OCI-LY7 (cell line): ENCODE measurements around the gene CDON. TPM values are rescaled to one million over a fixed set of nuclear protein-coding genes. Genes with fewer than 3 reads are reported as not detected.

ENCODE experiments used
- BruUV-seq: library from RNA; stranded (reverse); fragments of 400-500 nt; replicated peaks from 2 replicates; lab custom pipeline; 2021; lab: Mats Ljungman, UMichigan
- CTCF ChIA-PET: fragments of 300-600 bp; sonication (Branson Sonifier 250); formaldehyde crosslinking; loops from one replicate; lab custom pipeline; 2022; ENCODE audit warnings: antibody characterized with exemption; ENCODE audit not compliant: unreplicated experiment; lab: Charles Lee
- POLR2A ChIA-PET: fragments of 300-600 bp; sonication (Branson Sonifier 250); formaldehyde crosslinking; loops from one replicate; lab custom pipeline; 2022; ENCODE audit warnings: antibody characterized with exemption; lab: Charles Lee
- DNase-seq: peaks from one replicate; pipeline ENCODE4 v3.0.0-alpha.2; 2015; ENCODE audit warnings: low spot score
- H2AFZ ChIP-seq: fragments of 200-600 bp; sonication (generic), shearing (Covaris generic); 2 replicates; pipeline ENCODE4 v1.6.1; 2014; ENCODE audit warnings: mild to moderate bottlenecking, antibody characterized with exemption, low read length, moderate library complexity
- H3K27ac ChIP-seq: fragments of 200-600 bp; sonication (generic); 2 replicates; pipeline ENCODE4 v1.5.1; 2014; ENCODE audit warnings: mixed run types, low read depth, mild to moderate bottlenecking, moderate library complexity, low read length, inconsistent platforms; ENCODE audit not compliant: poor library complexity, severe bottlenecking
- H3K36me3 ChIP-seq: fragments of 200-600 bp; sonication (generic); 2 replicates; pipeline ENCODE4 v1.6.1; 2014; ENCODE audit warnings: mild to moderate bottlenecking, antibody characterized with exemption, low read length, moderate library complexity, mixed read lengths; ENCODE audit not compliant: insufficient read depth
- H3K4me1 ChIP-seq: fragments of 200-600 bp; sonication (generic); 2 replicates; pipeline ENCODE4 v1.5.1; 2014; ENCODE audit warnings: mild to moderate bottlenecking, low read length; ENCODE audit not compliant: insufficient read depth, poor library complexity, severe bottlenecking
- H3K4me2 ChIP-seq: fragments of 200-600 bp; sonication (generic); 2 replicates; pipeline ENCODE4 v1.6.1; 2014; ENCODE audit warnings: mild to moderate bottlenecking, low read length
- H3K4me3 ChIP-seq: fragments of 200-600 bp; sonication (generic); 2 replicates; pipeline ENCODE4 v1.5.1; 2014; ENCODE audit warnings: mild to moderate bottlenecking, low read depth, low read length; ENCODE audit not compliant: poor library complexity, severe bottlenecking
- H3K79me2 ChIP-seq: fragments of 200-600 bp; sonication (generic); 2 replicates; pipeline ENCODE4 v1.6.1; 2016; ENCODE audit warnings: low read depth, mild to moderate bottlenecking, low read length, moderate library complexity, mixed read lengths; ENCODE audit not compliant: insufficient read depth
- H3K9me2 ChIP-seq: fragments of 200-600 bp; sonication (generic); 2 replicates; pipeline ENCODE4 v1.6.1; 2016; ENCODE audit warnings: mild to moderate bottlenecking, low read length, mixed read lengths; ENCODE audit not compliant: insufficient read depth
- H3K9me3 ChIP-seq: fragments of 200-600 bp; sonication (generic); 2 replicates; pipeline ENCODE4 v1.6.1; 2014; ENCODE audit warnings: mild to moderate bottlenecking, mixed run types, low read length, mixed read lengths
- H4K20me1 ChIP-seq: fragments of 200-600 bp; sonication (generic); 2 replicates; pipeline ENCODE4 v1.6.1; 2014; ENCODE audit warnings: mild to moderate bottlenecking, antibody characterized with exemption, low read length, moderate library complexity, mixed read lengths; ENCODE audit not compliant: insufficient read depth
- EZH2phosphoT487 ChIP-seq: fragments of 200-600 bp; sonication (generic); IDR thresholded peaks from 2 replicates; pipeline ENCODE4 v1.6.1; 2018; ENCODE audit warnings: low read depth, borderline replicate concordance, mild to moderate bottlenecking, mixed run types, antibody characterized with exemption, low read length, moderate library complexity, mixed read lengths
- intact Hi-C: fragments of 100-400 bp; cut with micrococcal nuclease; formaldehyde crosslinking; loops from one replicate; pipeline ENCODE4 v1.10.0; 2022; ENCODE audit not compliant: unreplicated experiment
- total RNA-seq, 2 experiments: library from RNA; depleted of rRNA in 1 of 2; stranded (reverse); fragments of >200 nt in 1 of 2; shearing (Covaris generic) in 1 of 2; gene quantifications; 2 replicates each; pipeline ENCODE4 v1.2.3, GENCODE V29; 2014 to 2022
- TF ChIP-seq, protein P1 (sequence below): fragments of 200-600 bp; sonication (generic); conservative IDR thresholded peaks from 2 replicates; pipeline ENCODE4 v1.5.1; 2014; ENCODE audit warnings: mild to moderate bottlenecking, antibody characterized with exemption, low read length, moderate library complexity, mixed read lengths

CDON gene
- total RNA-seq, 2 experiments from 2014 or later = 1.5 to 2.5 TPM

- ChIA-PET POLR2A (no interaction called here), CTCF (no interaction called here)
- Histone ChIP-seq H3K36me3 (no peaks in the 10 kb centered on the region), H3K27ac (no peak overlapping the region), H3K9me2 (no peaks in the 10 kb centered on the region), H3K4me3 (no peak overlapping the region), H3K4me2 (no peak overlapping the region), H3K79me2 (no peaks in the 10 kb centered on the region), H2AFZ (no peak overlapping the region), H3K9me3 (no peaks in the 10 kb centered on the region), H4K20me1 (no peaks in the 10 kb centered on the region), H3K4me1 (no peaks in the 10 kb centered on the region)
- BruUV-seq = no TSS peak
- DNase-seq = no peak
- intact Hi-C loops = no loop called here
- TF ChIP-seq EZH2phosphoT487 = no peak
- TF ChIP-seq, protein P1, sequence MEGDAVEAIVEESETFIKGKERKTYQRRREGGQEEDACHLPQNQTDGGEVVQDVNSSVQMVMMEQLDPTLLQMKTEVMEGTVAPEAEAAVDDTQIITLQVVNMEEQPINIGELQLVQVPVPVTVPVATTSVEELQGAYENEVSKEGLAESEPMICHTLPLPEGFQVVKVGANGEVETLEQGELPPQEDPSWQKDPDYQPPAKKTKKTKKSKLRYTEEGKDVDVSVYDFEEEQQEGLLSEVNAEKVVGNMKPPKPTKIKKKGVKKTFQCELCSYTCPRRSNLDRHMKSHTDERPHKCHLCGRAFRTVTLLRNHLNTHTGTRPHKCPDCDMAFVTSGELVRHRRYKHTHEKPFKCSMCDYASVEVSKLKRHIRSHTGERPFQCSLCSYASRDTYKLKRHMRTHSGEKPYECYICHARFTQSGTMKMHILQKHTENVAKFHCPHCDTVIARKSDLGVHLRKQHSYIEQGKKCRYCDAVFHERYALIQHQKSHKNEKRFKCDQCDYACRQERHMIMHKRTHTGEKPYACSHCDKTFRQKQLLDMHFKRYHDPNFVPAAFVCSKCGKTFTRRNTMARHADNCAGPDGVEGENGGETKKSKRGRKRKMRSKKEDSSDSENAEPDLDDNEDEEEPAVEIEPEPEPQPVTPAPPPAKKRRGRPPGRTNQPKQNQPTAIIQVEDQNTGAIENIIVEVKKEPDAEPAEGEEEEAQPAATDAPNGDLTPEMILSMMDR = no peak
Measured at GRCh38 chr11:126082251-126083109, 19.8 kb upstream of the CDON start.

DNA sequence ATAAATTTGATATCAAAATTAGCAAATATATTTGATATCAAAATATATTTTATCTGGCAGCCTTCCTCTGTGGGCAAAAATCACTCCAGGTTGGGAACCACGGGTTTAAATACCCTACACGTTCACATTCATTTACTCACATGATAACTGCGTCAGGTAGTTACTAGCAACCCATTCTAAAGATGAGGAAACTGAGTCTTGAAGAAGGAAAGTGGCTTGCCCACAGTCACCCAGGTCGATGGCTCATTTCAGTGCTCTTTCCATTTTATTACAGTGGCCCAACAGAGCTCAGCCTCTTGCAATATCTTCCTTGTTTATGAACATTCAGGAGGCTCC lies 19.2 kb upstream of the CDON start:
- H3K4me3 ChIP-seq = no peak overlapping the region
- no peak overlapping the region for H2AFZ ChIP-seq
- H3K9me2 ChIP-seq = no peaks in the 10 kb centered on the region
- H3K4me2 ChIP-seq = no peak overlapping the region
- no peak for DNase-seq
- H4K20me1 ChIP-seq = no peaks in the 10 kb centered on the region
- H3K27ac ChIP-seq = no peak overlapping the region
- H3K79me2 ChIP-seq = no peaks in the 10 kb centered on the region
- no peaks in the 10 kb centered on the region for H3K36me3 ChIP-seq
- no peaks in the 10 kb centered on the region for H3K4me1 ChIP-seq
- ChIA-PET CTCF (no interaction called here), POLR2A (no interaction called here)
- H3K9me3 ChIP-seq = no peaks in the 10 kb centered on the region
- BruUV-seq = no TSS peak
- TF ChIP-seq, protein P1 = no peak
- no peak for TF ChIP-seq EZH2phosphoT487
- intact Hi-C loops = no loop called here
